ENCODE data around the gene AP1M1.

Gene AP1M1

DNA sequence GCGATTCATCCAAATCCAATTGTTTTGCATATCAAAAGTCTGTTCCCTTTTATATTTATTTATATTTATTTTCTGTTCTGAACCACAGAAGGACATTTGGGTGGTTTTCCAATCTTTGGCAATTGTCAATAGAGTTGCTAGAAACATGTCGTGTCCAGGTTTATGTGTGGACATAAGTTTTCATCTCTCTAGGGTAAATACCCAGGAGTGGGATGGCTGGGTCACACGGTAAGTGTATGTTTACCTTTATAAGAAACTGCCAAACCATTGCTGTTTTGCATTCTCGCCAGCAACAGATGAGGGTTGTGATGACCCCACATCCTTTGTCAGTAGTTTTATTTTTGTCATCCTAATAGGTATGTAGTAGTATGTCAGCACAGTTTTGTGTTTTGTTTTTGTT is 12.5 kb downstream of the AP1M1 start:
- Histone ChIP-seq H3K27ac (ENCODE audit: extremely low read depth, low read depth, low read length) (no peak overlapping the region), H3K36me3 (ENCODE audit: control insufficient read depth in 2 of 2, insufficient read depth in 1 of 2, low read length in 2 of 2) (peaks cover 32 to 72% of the 10 kb centered on the region in 2 experiments), H3K4me3 (ENCODE audit: low read depth, low read length) (no peak overlapping the region), H3K4me1 (ENCODE audit: control insufficient read depth, insufficient read depth, low read length) (no peaks in the 10 kb centered on the region), H3K9me3 (ENCODE audit: control insufficient read depth, insufficient read depth, low read depth, low read length) (no peaks in the 10 kb centered on the region)
- TF ChIP-seq ZNF596 (tag by site-specific recombination; IDR thresholded peaks at IDR 0.05) (no peak), ZNF777 (tag by site-specific recombination; IDR thresholded peaks at IDR 0.05; ENCODE audit: borderline replicate concordance) (no peak), ZIC2 (tag by site-specific recombination; IDR thresholded peaks at IDR 0.05) (no peak), ZNF548 (tag by site-specific recombination; IDR thresholded peaks at IDR 0.05) (no peak), ZEB2 (tag by site-specific recombination; IDR thresholded peaks at IDR 0.05) (no peak), ZNF266 (tag by site-specific recombination; IDR thresholded peaks at IDR 0.05; ENCODE audit: low read depth) (no peak), ZBTB1 (tag by site-specific recombination; IDR thresholded peaks at IDR 0.05) (no peak)
- ChIA-PET POLR2A (no interaction called here), CTCF (interaction anchor here (0.7 kb wide), 2 partner anchors 28 to 214 kb away, joined by 3 read pairs; no protein-coding TSS in a partner anchor)

DNA sequence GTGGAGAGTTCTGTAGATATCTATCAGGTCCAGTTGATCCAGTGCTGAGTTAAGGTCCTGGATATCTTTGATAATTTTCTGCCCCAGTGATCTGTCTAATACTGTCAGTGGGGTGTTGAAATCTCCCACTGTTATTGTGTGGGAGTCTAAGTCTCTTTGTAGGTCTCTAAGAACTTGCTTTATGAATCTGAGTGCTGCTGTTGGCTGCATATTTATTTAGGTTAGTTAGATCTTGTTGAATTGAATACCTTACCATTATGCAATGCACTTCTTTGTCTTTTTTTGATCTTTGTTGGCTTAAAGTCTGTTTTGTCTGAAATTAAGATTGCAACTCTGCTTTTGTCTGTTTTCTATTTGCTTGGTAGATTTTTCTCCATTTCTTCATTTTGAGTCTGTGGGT is 15.4 kb downstream of the AP1M1 start:
- no peak for TF ChIP-seq ZNF488 (tag by site-specific recombination; IDR thresholded peaks at IDR 0.05)
- no peak for TF ChIP-seq ZNF692 (tag by site-specific recombination; IDR thresholded peaks at IDR 0.05)
- TF ChIP-seq YY1 (tag by site-specific recombination; IDR thresholded peaks at IDR 0.05) = no peak
- no peak for TF ChIP-seq ZNF518A (tag by site-specific recombination; conservative IDR thresholded peaks at IDR 0.05; ENCODE audit: low read depth)
- no peak for TF ChIP-seq ZNF2 (tag by site-specific recombination; IDR thresholded peaks at IDR 0.05)
- TF ChIP-seq ZIC2 (tag by site-specific recombination; IDR thresholded peaks at IDR 0.05) = no peak
- no peak for TF ChIP-seq ZNF324 (tag by site-specific recombination; IDR thresholded peaks at IDR 0.05)
- TF ChIP-seq ZNF214 (tag by site-specific recombination; IDR thresholded peaks at IDR 0.05; ENCODE audit: borderline replicate concordance) = no peak
- no peak for TF ChIP-seq OSR2 (tag by site-specific recombination; IDR thresholded peaks at IDR 0.05)
- no peak for TF ChIP-seq PRDM6 (tag by site-specific recombination; IDR thresholded peaks at IDR 0.05)
- no peak for TF ChIP-seq ZNF26 (tag by site-specific recombination; IDR thresholded peaks at IDR 0.05)
- no peak for TF ChIP-seq ATF2 (tag by site-specific recombination; IDR thresholded peaks at IDR 0.05; ENCODE audit: low read depth)
- POLR2A ChIA-PET = no interaction called here
- H3K4me3 ChIP-seq (ENCODE audit: low read depth, low read length) = no peak overlapping the region
- H3K27ac ChIP-seq (ENCODE audit: extremely low read depth, low read depth, low read length) = no peak overlapping the region
- CTCF ChIA-PET = interaction anchor here (0.6 kb wide), 1 partner anchor 1799 kb away, joined by 3 read pairs; no protein-coding TSS in a partner anchor
- H3K9me3 ChIP-seq (ENCODE audit: control insufficient read depth, insufficient read depth, low read depth, low read length) = no peaks in the 10 kb centered on the region
- H3K36me3 ChIP-seq (ENCODE audit: control insufficient read depth in 2 of 2, insufficient read depth in 1 of 2, low read length in 2 of 2) = peaks cover 38 to 65% of the 10 kb centered on the region in 2 experiments
- H3K4me1 ChIP-seq (ENCODE audit: control insufficient read depth, insufficient read depth, low read length) = no peaks in the 10 kb centered on the region

All from HEK293 (cell line).